KMS-11 (cell line): ENCODE data around the gene VAMP5.
"Not testable (repeated sequence)": the region's sequence is repeated elsewhere in the genome, so short reads cannot be mapped to it uniquely, and the experiment has no call there.

Experiments used
- H2AFZ ChIP-seq: fragments of 200-600 bp; sonication (generic); 2 replicates; pipeline ENCODE4 v1.6.1; 2016; ENCODE audit warnings: antibody characterized with exemption, mixed run types, low read depth
- H3K27ac ChIP-seq: fragments of 200-600 bp; sonication (generic); 2 replicates; pipeline ENCODE4 v1.6.1; 2016; ENCODE audit warnings: mild to moderate bottlenecking, mixed run types
- H3K27me3 ChIP-seq: fragments of 200-600 bp; sonication (generic); 2 replicates; pipeline ENCODE4 v1.6.1; 2017; ENCODE audit warnings: mild to moderate bottlenecking, low read depth, mixed run types, moderate library complexity; ENCODE audit not compliant: insufficient read depth
- H3K36me3 ChIP-seq: fragments of 200-600 bp; sonication (generic); 2 replicates; pipeline ENCODE4 v1.6.1; 2017; ENCODE audit warnings: mild to moderate bottlenecking, mixed run types; ENCODE audit not compliant: insufficient read depth
- H3K4me1 ChIP-seq: fragments of 200-600 bp; sonication (generic); 2 replicates; pipeline ENCODE4 v1.6.1; 2016; ENCODE audit warnings: mild to moderate bottlenecking, low read depth, mixed run types; ENCODE audit not compliant: poor library complexity, severe bottlenecking
- H3K4me2 ChIP-seq: fragments of 200-600 bp; sonication (generic); 2 replicates; pipeline ENCODE4 v1.7.0; 2016; ENCODE audit warnings: mild to moderate bottlenecking, mixed run types
- H3K4me3 ChIP-seq: fragments of 200-600 bp; sonication (generic); IDR thresholded peaks from 2 replicates; pipeline ENCODE4 v1.6.1; 2017; ENCODE audit warnings: low read depth, low read length, mixed read lengths; ENCODE audit not compliant: insufficient read depth
- H3K79me2 ChIP-seq: fragments of 200-600 bp; sonication (generic); 2 replicates; pipeline ENCODE4 v1.6.1; 2016; ENCODE audit warnings: low read depth, mixed run types; ENCODE audit not compliant: insufficient read depth
- H3K9ac ChIP-seq: fragments of 200-600 bp; sonication (generic); 2 replicates; pipeline ENCODE4 v1.6.1; 2016; ENCODE audit warnings: mild to moderate bottlenecking, mixed run types
- H4K20me1 ChIP-seq: fragments of 200-600 bp; sonication (generic); 2 replicates; pipeline ENCODE4 v1.6.1; 2016; ENCODE audit warnings: mild to moderate bottlenecking, mixed run types; ENCODE audit not compliant: insufficient read depth
- TF ChIP-seq, protein P1 (sequence below): fragments of 200-600 bp; sonication (generic); conservative IDR thresholded peaks from 2 replicates; pipeline ENCODE4 v1.6.1; 2017; ENCODE audit warnings: low read depth, mild to moderate bottlenecking, antibody characterized with exemption, low read length, moderate library complexity, mixed read lengths

The VAMP5 gene

DNA sequence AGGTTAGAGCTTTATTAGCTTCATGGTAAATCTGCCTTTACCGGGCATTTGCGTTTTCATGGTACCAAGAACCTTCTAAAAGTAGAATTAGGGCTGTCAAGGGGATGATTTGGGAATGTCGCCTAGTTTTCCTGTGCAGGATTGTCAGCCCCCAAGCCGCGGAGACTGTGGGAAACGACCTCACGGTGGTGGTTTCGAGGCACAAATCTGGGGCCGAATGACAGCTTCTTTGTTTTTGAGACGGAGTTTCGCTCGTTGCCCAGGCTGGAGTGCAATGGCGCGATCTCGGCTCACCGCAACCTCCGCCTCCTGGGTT lies 31.1 kb downstream of the VAMP5 start:
- Histone ChIP-seq H4K20me1 (peaks cover 6% of the 10 kb centered on the region; the same call in 1 of the 2 replicates), H3K4me1 (peaks cover 31% of the 10 kb centered on the region), H3K9ac (no peak overlapping the region), H3K27me3 (no peaks in the 10 kb centered on the region), H3K4me2 (peak overlapping the region; percentile 19; the same call in 1 of the 2 replicates), H3K79me2 (peaks cover 40% of the 10 kb centered on the region), H3K27ac (no peak overlapping the region), H2AFZ (peak overlapping the region; percentile 64), H3K36me3 (no peaks in the 10 kb centered on the region; the same call in 1 of the 2 replicates), H3K4me3 (no peak overlapping the region)
- TF ChIP-seq, protein P1, sequence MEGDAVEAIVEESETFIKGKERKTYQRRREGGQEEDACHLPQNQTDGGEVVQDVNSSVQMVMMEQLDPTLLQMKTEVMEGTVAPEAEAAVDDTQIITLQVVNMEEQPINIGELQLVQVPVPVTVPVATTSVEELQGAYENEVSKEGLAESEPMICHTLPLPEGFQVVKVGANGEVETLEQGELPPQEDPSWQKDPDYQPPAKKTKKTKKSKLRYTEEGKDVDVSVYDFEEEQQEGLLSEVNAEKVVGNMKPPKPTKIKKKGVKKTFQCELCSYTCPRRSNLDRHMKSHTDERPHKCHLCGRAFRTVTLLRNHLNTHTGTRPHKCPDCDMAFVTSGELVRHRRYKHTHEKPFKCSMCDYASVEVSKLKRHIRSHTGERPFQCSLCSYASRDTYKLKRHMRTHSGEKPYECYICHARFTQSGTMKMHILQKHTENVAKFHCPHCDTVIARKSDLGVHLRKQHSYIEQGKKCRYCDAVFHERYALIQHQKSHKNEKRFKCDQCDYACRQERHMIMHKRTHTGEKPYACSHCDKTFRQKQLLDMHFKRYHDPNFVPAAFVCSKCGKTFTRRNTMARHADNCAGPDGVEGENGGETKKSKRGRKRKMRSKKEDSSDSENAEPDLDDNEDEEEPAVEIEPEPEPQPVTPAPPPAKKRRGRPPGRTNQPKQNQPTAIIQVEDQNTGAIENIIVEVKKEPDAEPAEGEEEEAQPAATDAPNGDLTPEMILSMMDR: no peak

DNA sequence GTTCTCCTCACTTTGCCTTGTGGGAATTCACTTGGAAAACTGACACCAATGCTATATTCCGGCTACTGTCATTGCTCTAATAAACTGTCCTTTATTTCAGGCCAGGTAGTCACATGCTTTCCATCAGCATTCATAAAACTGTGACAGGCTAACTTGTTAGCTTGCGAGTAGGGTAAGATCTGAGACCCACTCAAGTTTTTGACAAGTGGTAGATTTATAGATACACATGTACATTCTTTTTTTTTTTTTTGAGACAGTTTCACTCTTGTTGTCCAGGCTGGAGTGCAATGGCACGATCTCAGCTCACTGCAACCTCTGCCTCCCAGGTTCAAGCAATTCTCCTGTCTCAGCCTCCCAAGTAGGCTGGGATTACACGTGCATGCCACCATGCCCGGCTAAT lies 33.5 kb downstream of the VAMP5 start:
- H3K4me1 ChIP-seq: peaks cover 22% of the 10 kb centered on the region
- H3K4me3 ChIP-seq, H3K27ac ChIP-seq, H3K9ac ChIP-seq, H3K36me3 ChIP-seq, H2AFZ ChIP-seq, H3K27me3 ChIP-seq, H4K20me1 ChIP-seq: not testable (repeated sequence)
- H3K79me2 ChIP-seq: peaks cover 41% of the 10 kb centered on the region
- peak overlapping the region; percentile 90; the same call in 1 of the 2 replicates for H3K4me2 ChIP-seq

DNA sequence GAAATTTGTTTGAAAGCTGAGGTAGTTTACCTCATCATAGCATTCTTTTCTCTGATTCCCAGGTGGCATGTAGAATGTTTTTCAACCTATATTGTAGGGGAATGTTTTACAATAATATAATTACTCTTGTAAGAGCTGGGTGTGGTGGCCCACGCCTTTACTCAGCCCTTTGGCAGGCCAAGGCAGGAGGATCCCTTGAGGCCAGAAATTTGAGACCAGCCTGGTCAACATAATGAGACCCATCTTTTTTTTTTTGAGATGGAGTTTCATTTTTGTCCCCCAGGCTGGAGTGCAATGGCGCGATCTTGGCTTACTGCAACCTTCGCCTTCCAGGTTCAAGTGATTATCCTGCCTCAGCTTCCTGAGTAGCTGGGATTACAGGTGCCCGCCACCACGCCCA lies 35.4 kb downstream of the VAMP5 start:
- Histone ChIP-seq H4K20me1 (peaks cover 6% of the 10 kb centered on the region; the same call in 1 of the 2 replicates), H3K9ac (no peak overlapping the region), H3K36me3 (peaks cover 7% of the 10 kb centered on the region; the same call in 1 of the 2 replicates), H3K79me2 (peaks cover 41% of the 10 kb centered on the region), H3K27me3 (no peaks in the 10 kb centered on the region), H3K4me2 (no peak overlapping the region), H3K27ac (no peak overlapping the region), H3K4me1 (peaks cover 26% of the 10 kb centered on the region), H3K4me3 (no peak overlapping the region), H2AFZ (no peak overlapping the region)
- TF ChIP-seq, protein P1: no peak

DNA sequence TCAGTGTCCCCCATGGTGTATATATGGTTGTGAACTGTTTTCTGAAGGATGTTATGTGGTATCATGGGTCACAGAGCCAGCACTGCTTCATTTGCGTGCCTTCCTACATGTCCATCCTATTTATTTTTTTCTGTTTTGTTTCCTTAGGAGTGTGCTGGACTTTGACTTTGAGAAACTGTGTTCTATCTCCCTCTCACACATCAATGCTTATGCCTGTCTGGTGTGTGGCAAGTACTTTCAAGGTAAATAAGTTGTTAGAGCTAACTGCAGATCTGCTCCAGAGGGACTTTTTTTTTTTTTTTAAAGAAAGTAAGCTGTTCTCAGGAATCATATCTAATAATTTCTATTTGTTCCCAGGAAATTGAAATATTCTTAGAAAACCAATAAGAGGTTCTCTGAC lies 37.1 kb downstream of the VAMP5 start:
- H2AFZ ChIP-seq: no peak overlapping the region
- H3K36me3 ChIP-seq: peaks cover 13% of the 10 kb centered on the region; the same call in 1 of the 2 replicates
- TF ChIP-seq, protein P1: no peak
- H3K4me2 ChIP-seq: no peak overlapping the region
- H3K4me1 ChIP-seq: peaks cover 30% of the 10 kb centered on the region
- H3K79me2 ChIP-seq: peaks cover 39% of the 10 kb centered on the region
- no peak overlapping the region for H3K4me3 ChIP-seq
- H3K27me3 ChIP-seq: no peaks in the 10 kb centered on the region
- H4K20me1 ChIP-seq: peaks cover 6% of the 10 kb centered on the region; the same call in 1 of the 2 replicates
- no peak overlapping the region; the same call in 1 of the 2 replicates for H3K27ac ChIP-seq
- no peak overlapping the region for H3K9ac ChIP-seq

DNA sequence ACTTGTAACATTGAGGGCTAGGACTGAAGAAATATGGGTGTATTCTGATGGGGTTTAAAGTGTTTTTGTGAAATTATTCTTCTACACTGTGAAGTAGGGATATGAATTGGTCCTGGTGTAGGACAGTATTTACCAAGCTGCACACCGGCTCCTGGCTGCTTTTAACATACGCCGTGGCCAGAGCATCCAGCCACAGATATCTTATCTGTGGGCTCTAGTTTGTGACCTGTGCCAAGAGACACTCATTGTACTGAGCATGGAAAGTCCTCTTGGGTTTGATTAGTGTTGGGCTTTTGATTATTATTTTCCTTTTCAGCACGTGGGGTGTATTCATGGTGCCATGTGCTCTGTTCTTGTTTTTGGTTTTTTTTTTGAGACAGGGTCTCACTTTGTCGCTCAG lies 39.8 kb downstream of the VAMP5 start:
- no peaks in the 10 kb centered on the region for H3K27me3 ChIP-seq
- H3K36me3 ChIP-seq: peaks cover 13% of the 10 kb centered on the region; the same call in 1 of the 2 replicates
- H3K4me2 ChIP-seq: no peak overlapping the region
- peaks cover 12% of the 10 kb centered on the region for H3K79me2 ChIP-seq
- H4K20me1 ChIP-seq: no peaks in the 10 kb centered on the region; the same call in 1 of the 2 replicates
- no peak overlapping the region for H3K27ac ChIP-seq
- no peak overlapping the region for H3K4me3 ChIP-seq
- H3K4me1 ChIP-seq: peaks cover 38% of the 10 kb centered on the region
- no peak overlapping the region for H2AFZ ChIP-seq
- H3K9ac ChIP-seq: no peak overlapping the region
- TF ChIP-seq, protein P1: no peak
